EL (cell line): ENCODE measurements around the gene KRT7.

Experiments
- DNase-seq: peaks from one replicate; pipeline ENCODE4 v3.0.0-alpha.2; 2016

Gene KRT7

GRCh38 chr12:52258335-52258901 lies 25.4 kb downstream of the KRT7 start:
- DNase-seq, result no peak

GRCh38 chr12:52259657-52260243 lies 26.7 kb downstream of the KRT7 start:
- peak; percentile 29 for DNase-seq

GRCh38 chr12:52260361-52261207 lies 27.5 kb downstream of the KRT7 start:
- peak; percentile 30 for DNase-seq

- no peak for DNase-seq
These were observed 28.1 kb downstream of the KRT7 start for GRCh38 chr12:52261208-52261484.

GRCh38 chr12:52262286-52262685 lies 29.2 kb downstream of the KRT7 start:
- DNase-seq, result no peak

GRCh38 chr12:52263761-52264434 lies 30.9 kb downstream of the KRT7 start:
- no peak for DNase-seq

- DNase-seq, result no peak
These were observed 31.4 kb downstream of the KRT7 start for GRCh38 chr12:52264435-52264825.

- DNase-seq, result no peak
These were observed 33.5 kb downstream of the KRT7 start for GRCh38 chr12:52266514-52266913.

GRCh38 chr12:52267266-52267665 lies 34.2 kb downstream of the KRT7 start:
- DNase-seq, result no peak

- no peak for DNase-seq
These were observed 34.7 kb downstream of the KRT7 start for GRCh38 chr12:52267699-52268098.

GRCh38 chr12:52268212-52268611 lies 35.2 kb downstream of the KRT7 start:
- DNase-seq, result peak; percentile 79

- DNase-seq, result no peak
These were observed 37.6 kb downstream of the KRT7 start for GRCh38 chr12:52270541-52271070.

- DNase-seq, result no peak
These were observed 38.1 kb downstream of the KRT7 start for GRCh38 chr12:52271158-52271557.

- no peak for DNase-seq
These were observed 41.6 kb downstream of the KRT7 start, which contains the start of gene KRT86 for GRCh38 chr12:52274521-52275120. KRT86 (plus strand) TSS chr12:52274645; CDS start chr12:52301917, 27,272 bp downstream.

GRCh38 chr12:52275686-52276085 lies 42.6 kb downstream of the KRT7 start:
- DNase-seq, result no peak

GRCh38 chr12:52277486-52278245 lies 44.6 kb downstream of the KRT7 start:
- no peak for DNase-seq

GRCh38 chr12:52278575-52279421 lies 45.8 kb downstream of the KRT7 start:
- peak; percentile 74 for DNase-seq

GRCh38 chr12:52279422-52280318 lies 46.6 kb downstream of the KRT7 start:
- DNase-seq, result peak; percentile 60

GRCh38 chr12:52280319-52280795 lies 47.3 kb downstream of the KRT7 start:
- peak; percentile 96 for DNase-seq
